ENCODE measurements around the gene NMU.
"Not testable (repeated sequence)": the region's sequence is repeated elsewhere in the genome, so short reads cannot be mapped to it uniquely, and the experiment has no call there.

NMU gene

DNA sequence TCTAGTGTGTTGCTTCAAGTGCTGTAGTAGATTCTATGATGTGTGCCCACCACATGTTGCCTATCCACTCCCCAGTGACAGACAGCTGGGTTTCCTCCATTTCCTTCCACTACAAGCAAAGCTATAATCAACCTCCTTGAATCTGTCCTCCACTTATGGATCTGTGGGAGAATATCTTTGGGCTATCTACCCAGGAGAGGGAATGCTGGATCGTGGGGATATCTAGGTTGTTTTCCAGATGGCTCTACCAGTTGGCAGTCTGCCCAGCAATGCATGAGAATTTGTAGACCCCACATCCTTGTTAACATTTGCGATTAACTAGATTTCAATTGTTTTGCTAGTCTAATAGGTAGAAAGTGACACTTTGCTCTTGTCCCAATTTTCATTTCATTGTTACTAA, 10.3 kb downstream of the NMU start:
- DNase-seq (ENCODE audit: extremely low read depth in 1 of 2, low read depth in 1 of 2) = no peak

DNA sequence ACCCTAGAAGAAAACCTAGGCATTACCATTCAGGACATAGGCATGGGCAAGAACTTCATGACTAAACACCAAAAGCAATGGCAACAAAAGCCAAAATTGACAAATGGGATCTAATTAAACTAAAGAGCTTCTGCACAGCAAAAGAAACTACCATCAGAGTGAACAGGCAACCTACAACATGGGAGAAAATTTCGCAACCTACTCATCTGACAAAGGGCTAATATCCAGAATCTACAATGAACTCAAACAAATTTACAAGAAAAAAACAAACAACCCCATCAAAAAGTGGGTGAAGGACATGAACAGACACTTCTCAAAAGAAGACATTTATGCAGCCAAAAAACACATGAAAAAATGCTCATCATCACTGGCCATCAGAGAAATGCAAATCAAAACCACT, 12.0 kb downstream of the NMU start:
- DNase-seq (ENCODE audit: extremely low read depth in 1 of 2, low read depth in 1 of 2) = not testable (repeated sequence)

DNA sequence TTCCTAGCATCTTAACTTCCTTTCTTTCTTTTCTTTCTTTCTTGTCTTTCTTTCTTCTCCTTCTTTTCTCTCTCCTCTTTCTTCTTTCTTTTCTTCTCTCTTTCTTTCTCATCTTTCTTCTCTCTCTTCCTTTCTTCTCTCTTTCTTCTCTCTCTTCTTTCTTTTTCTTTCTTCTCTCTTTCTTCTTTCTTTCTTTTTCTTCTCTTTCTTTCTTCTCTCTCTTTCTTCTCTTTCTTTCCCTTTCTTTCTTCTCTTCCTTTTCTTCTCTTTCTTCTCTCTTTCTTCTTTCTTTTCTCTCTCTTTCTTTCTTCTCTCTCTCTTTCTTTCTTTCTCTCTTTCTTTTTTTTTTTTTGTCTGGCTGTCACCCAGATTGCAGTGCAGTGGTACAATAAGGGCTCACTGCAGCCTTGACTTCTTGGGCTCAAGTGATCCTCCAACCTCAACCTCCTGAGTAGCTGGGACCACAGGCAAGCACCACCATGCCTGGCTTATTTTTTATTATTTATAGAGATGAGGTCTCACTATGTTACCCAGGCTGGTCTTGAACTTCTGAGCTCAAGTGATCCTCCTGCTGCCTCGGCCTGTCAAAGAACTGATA, 17.5 kb downstream of the NMU start:
- no peak for DNase-seq (ENCODE audit: extremely low read depth in 1 of 2, low read depth in 1 of 2)

DNA sequence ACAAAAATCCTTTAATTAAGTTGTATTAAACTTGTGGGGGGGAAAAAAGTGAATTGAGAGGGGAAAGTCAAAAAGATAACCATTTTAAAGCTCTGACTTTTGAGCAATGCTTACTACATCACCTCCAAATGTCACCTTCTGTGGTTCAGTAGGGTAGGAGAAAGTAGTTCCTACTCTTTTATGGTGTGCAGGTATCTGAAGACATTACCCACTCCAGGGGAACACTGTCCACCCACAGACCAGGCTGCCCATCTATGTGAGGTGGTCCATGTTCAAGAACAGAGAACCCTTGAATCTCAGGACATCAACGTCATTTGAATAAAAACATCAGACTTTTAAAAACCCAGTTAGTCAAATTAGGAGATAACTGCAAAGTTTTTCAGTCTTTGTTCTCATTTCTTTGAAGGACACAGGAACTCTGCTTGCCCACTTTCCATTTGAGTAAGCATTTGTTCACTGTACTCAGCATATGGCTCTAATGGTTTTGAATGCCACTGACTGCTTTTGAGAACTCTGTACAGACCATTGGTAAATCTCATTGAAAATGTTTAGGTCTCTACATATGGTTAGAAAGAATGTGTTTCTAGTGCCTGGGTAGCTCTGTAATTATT, 18.4 kb downstream of the NMU start:
- no peak for DNase-seq (ENCODE audit: extremely low read depth in 1 of 2, low read depth in 1 of 2)

DNA sequence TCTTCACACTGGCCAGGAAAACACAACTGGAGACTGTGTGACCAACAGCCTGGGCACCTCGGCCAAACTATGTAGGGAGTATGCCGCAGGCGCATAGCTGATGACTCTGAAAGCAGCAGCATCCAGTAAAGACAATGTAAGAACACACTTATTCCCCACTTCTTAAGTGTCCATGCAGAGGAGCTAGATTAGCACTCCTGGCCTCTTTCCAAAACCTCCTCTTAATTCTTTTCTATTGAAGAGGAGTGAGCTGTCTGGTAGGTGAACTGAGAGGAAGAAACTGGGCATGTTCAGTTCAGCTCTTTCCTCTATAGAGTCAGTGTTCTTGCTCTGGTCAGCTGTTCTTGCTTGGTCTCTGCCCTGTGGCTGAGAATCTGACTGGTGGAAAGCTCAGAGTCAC, 21.1 kb downstream of the NMU start:
- DNase-seq (ENCODE audit: extremely low read depth in 1 of 2, low read depth in 1 of 2) = no peak

DNA sequence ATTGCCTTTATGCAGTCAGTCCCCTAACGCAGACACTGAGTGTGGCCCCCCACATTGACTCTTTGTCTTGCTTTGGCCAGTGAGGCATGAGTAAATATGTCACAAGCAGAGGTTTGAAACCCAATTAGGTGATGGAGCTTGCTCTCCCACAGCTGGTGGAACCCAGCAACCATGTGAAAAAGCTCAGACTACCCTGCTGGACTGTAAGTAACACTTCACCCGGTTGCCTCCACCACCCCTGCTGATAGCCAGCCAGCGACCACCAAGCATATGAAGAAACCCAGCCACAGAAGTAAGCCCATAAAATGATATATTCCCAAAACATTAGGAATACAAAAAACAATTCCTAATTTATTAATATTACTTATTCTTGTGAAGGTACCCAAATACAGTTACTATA, 22.5 kb downstream of the NMU start:
- no peak for DNase-seq (ENCODE audit: extremely low read depth in 1 of 2, low read depth in 1 of 2)

DNA sequence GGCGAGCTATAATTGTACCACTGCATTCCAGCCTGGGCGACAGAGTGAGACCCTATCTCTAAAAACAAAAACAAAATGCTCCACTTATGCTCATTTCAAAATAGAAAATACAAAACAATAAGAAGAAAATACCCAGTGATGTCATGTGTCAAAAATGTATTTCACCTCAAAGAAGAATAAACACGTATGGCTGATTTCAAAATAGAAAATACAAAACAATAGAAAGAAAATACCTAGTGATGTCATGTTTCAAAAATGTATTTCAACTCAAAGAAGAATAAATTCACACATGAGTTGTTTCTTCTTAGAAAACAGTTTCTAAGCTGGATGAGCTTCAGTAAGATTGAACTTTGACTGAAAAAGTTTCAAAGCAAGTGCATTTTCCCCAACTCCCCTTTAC, 23.8 kb downstream of the NMU start:
- DNase-seq (ENCODE audit: extremely low read depth in 1 of 2, low read depth in 1 of 2) = no peak

DNA sequence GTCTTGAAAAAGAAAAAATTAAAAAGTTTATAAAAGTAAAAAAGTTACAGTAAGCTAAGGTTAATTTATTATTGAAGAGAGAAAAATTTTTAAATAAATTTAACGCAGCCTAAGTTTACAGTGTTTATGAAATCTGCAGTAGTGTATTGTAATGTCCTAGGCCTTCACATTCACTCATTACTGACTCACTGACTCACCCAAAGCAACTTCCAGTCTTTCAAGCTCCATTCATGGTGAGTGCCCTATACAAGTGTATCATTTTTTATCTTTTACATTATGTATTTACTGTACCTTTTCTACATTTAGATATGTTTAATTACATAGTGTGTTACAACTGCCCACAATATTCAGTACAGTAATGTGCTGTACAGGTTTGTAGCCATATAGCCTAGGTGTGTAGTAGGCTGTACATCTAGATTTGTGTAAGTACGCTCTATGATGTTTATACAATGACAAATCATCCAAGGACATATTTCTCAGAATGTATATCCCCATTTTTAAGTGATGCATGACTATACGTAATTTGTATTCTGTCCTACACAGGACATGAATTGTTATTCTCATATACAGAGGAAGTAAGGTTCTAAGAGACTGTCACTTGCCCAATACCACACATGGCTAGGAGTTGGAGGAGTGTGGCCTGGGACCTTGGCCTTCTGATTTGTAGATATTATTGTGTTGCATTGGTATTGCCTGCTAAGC, 24.6 kb downstream of the NMU start:
- no peak for DNase-seq (ENCODE audit: extremely low read depth in 1 of 2, low read depth in 1 of 2)

DNA sequence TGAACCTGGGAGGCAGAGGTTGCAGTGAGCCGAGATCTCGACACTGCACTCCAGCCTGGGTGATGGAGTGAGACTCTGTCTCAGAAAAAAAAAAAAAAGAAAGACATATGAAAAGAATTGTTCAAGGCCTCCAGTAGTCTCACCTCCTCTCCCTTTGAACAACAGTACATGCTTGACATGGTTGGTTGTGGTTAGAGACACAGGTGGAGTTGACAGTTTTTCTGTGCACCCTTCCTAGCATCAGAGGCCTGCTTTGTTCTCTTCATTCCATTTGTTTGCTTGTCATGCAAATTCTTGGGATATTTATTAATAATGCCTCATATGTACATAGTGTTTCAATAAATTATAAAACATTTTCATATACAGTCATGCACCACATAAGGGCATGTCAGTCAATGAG, 25.7 kb downstream of the NMU start:
- no peak for DNase-seq (ENCODE audit: extremely low read depth in 1 of 2, low read depth in 1 of 2)

DNA sequence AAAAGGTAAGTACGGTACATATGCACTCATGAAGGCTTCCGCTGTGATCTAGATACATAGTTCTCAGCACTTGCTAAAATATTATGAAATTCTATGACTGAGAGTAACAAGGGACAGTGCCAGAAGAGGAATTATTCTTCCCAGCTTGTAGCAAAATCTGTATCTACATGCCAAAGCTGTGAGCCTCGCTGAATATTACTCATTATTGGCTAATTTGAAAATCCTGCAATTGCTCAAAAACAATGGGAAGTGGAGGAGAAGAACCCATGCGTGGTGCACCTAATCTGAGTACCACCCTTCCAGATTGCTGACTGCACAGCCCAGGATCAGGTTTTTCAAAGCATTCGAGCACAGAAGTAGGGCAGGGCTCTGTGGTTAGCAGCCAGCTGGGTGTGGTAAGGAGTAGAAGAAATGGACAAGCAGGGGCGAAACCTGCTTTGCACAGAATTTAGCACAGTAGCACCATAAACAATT, 26.7 kb downstream of the NMU start:
- no peak for DNase-seq (ENCODE audit: extremely low read depth in 1 of 2, low read depth in 1 of 2)

DNA sequence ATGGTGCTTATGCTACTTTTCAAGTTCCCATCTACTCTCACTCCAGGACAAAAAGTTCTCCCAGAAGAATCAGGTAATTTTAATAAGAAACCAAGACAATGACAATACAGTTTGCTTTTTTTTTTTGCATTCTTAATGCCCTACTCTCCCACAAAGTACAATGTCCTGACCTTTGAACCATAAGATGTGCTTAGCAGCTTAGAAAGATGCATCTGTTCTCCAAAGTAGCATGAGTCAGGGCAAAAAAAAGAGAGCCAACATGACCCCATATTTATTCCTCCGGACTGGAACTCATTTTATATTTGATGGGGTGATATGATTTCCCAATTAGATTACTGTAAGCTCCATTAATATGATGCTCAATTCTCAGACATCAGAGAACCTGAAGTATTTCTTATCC, 27.5 kb downstream of the NMU start:
- no peak for DNase-seq (ENCODE audit: extremely low read depth in 1 of 2, low read depth in 1 of 2)

DNA sequence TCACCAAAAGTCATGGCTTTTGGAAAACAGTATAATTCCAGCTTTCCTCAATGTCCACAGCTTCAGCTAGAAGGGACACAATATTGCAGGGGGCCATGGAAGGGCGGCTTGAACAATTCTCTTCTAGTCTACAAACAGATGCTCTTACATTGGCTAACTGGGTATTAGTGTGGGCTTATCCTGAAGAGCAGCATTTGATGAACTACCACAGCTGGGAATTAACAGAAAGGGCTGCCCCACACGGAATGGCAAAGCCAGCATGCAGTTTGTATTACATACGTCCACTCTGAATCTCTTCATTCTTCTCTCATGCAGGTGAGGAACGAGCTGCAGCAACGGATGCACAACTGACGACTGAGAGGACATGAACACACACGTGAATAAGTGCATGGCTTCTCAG, 31.1 kb downstream of the NMU start:
- no peak for DNase-seq (ENCODE audit: extremely low read depth in 1 of 2, low read depth in 1 of 2)

DNA sequence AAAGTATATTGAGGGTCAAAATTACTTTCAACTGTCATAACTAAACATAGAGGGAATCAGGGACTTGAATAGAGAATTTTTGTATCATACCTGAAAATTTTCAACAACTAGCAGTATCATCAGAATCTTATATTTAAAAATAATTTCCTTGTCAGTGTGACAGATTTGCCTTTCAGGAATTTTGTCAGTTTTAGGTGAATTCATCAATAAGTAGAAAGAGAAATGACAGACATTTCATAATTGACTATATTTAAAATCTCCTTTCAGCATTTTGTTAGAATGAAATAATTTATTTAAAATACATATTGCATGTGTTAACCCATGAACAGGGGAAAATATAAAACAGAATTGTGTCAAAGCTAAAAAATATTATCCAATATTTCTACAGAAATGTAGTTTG, 35.5 kb downstream of the NMU start:
- DNase-seq (ENCODE audit: extremely low read depth in 1 of 2, low read depth in 1 of 2) = no peak

DNA sequence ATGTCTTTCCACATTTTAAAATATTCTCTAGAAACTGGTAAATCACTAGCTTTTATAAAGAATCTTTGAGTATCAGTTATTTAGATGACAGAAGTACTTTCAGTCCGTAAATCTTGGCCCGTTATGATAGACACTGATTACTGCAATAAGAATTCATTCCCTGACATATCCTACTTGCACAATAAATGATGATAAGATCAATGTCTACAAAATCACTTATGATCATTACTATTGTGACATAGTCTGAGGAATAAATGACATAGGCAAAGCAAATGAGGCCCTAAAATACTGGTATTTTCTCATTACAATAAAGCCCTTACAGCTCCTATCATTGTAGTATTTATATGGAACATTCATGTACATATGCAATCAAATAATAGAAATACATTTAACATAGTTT, 37.5 kb downstream of the NMU start:
- no peak for DNase-seq (ENCODE audit: extremely low read depth in 1 of 2, low read depth in 1 of 2)

DNA sequence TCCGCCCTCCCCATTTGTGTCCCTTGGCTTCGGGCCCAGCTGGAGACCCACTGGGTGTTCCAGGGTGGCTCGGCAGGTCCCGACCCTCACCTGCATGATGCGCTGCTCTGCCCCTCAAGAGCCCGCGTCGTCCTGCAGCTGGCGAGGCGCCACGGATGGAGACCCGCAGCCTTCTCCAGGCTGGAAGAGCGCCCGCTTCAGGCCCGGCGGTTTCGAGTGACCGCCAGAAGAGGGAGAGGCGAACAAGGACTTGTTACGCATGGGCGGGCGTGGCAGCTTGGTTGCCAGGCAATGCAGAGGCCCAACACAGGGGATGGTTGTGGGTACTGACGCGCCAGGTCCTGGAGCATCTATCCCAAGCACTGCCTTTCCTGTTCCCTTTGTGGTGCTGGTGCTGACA, 44.1 kb downstream of the NMU start, which contains the start of gene PDCL2:
TSS of gene PDCL2 (minus strand) at position 232 of the 400 bp plus-strand sequence. CDS start at position 96, 136 bp downstream.
- DNase-seq (ENCODE audit: extremely low read depth in 1 of 2, low read depth in 1 of 2) = no peak

DNA sequence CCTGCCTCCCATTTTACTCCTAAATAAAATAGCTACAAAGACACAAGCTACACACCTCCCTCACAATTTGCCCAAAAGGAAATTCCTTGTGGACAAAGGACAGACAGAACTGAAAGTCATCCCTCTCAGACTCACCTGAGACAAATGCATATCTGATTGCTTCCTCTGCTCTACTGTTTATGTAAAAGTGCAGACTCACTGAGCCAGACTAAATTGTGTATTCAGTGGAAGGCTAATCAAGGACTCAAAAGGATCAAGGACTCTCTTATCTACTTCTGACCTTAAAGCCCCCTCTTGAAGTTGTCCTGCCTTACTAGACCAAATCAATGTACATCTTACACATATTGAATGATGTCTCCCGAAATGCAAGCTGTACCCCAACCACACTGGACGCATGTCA, 47.9 kb downstream of the NMU start:
- no peak for DNase-seq (ENCODE audit: extremely low read depth in 1 of 2, low read depth in 1 of 2)

DNA sequence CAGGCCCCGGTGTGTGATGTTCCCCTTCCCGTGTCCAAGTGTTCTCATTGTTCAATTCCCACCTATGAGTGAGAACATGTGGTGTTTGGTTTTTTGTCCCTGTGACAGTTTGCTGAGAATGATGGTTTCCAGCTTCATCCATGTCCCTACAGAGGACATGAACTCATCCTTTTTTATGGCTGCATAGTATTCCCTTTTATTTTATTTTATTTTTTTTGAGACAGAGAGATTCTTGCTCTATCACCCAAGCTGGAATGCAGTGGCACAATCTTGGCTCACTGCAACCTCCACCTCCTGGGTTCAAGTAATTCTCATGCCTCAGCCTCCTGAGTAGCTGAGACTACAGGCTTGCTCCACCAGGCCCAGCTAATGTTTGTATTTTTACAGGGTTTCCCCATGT, 53.3 kb downstream of the NMU start:
- not testable (repeated sequence) for DNase-seq (ENCODE audit: extremely low read depth in 1 of 2, low read depth in 1 of 2)

DNA sequence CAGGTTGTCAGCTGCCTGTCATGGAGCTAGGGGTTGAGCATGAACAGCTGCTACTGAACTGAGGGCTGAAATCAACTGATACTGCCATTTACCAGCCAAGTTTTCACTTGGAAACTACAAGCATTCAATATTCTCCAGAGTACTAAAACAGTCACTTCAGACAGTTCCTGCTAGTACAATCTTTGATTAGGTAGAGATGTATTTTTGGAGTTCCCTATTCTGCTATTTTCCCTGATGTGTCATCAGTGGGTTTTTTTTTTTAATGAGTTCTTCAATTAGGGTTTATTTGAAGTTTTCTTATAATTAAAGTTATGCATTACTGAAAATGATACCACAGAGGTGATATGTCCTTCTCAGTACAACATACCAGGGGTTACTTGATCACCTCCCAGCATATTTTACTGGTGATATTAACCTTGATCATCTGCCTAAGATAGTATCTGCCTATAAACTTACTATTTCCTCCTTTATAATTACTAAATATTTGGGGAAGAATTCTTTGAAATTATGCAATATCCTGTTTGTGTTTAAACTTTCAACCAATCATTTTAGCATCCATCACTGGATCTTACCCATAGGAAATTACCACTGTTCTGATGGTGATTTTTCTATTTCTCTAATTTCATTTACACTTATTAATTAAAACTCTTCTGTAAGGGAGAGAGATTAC, 57.6 kb downstream of the NMU start:
- DNase-seq (ENCODE audit: extremely low read depth in 1 of 2, low read depth in 1 of 2) = no peak

DNA sequence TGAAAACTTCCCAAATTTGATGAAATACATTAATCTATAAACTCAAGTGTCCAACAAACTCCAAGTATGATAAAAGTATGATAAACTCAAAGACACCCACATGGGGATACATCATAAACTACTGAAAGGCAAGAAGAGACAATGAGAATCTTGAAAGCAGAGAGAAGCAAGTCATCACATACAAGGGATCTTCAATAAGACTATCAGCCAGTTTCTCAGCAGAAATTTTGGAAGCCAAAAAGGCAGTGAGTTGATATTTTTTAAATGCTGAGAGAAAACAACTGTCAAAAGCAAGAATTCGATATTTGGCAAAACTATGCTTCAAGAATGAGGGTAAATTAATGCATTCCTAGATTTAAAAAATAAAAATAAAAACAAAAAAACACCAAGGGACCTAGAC, 60.6 kb downstream of the NMU start:
- no peak for DNase-seq (ENCODE audit: extremely low read depth in 1 of 2, low read depth in 1 of 2)

DNA sequence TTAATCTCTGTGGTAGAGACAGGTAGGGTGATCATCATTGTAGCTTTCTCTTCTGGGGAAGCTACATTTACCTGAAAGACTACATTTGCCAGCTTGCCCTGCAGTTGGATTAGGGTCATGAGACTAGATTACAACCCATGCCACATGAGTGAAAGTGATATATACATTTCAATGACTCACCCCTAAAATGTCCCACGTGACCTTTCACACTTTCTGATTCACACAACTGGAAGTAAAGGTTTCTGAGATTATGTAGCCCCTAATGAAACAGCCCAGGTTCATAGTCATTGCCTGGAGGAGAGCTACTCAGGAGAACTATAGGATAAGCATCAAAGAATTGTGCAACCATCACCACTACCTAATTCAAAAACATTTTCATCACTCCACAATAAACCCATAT, 61.8 kb downstream of the NMU start:
- DNase-seq (ENCODE audit: extremely low read depth in 1 of 2, low read depth in 1 of 2) = no peak

DNA sequence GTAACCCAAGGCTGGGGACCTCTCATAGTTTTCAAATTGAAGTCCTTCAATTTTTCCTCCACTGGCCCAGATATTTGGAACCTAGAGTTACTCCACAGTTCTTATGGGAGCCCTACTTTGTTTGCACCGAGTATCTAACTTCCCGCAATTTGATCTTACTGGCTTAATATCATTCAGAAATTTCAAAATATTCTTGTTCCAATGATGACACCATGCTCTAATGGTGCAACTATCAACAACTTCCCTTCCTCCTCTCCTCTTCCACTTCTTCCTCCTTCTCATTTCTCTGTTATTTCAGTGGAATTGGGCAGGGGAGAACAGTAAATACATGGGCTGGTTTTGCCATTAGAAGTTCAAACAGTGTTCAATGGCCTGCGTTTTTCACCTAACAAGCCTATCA, 64.3 kb downstream of the NMU start:
- no peak for DNase-seq (ENCODE audit: extremely low read depth in 1 of 2, low read depth in 1 of 2)

All from stimulated activated CD8-positive, alpha-beta memory T cell treated with anti-CD3 and anti-CD28 coated beads, Interleukin-7, amount 100 ng/mL, for 48 hours (primary cell).